Breast epithelium (tissue), 4 donors: ENCODE measurements around the gene RMND1. TPM values are rescaled to one million over a fixed set of nuclear protein-coding genes. Genes with fewer than 3 reads are reported as not detected.
A peak's percentile ranks its signal among the peaks of the same experiment; 100 is the strongest.

Experiments used
- DNase-seq, 2 donors: peaks; one replicate each; pipeline ENCODE4 v3.0.0-alpha.2; 2019; ENCODE audit warnings: low spot score in 2 of 2
- H3K27ac ChIP-seq, 2 donors: fragments of 200-600 bp; sonication (generic) in 1 of 2; one replicate each; pipeline ENCODE4 v1.5.1; 2016 to 2019; ENCODE audit warnings: mild to moderate bottlenecking in 1 of 2
- H3K27me3 ChIP-seq, 2 donors: fragments of 200-600 bp; sonication (generic) in 1 of 2; one replicate each; pipeline versions ENCODE4 v1.5.1 to v1.6.0; 2017 to 2019; ENCODE audit warnings: control low read depth in 1 of 2, mild to moderate bottlenecking in 1 of 2
- H3K36me3 ChIP-seq: fragments of 200-600 bp; one replicate; pipeline ENCODE4 v1.5.1; 2019
- H3K4me1 ChIP-seq, 2 donors: fragments of 200-600 bp; sonication (generic); one replicate each; pipeline ENCODE4 v1.5.1; 2016 to 2019; ENCODE audit warnings: control low read depth in 1 of 2
- H3K4me3 ChIP-seq, 3 donors: fragments of 200-600 bp; sonication (generic); 1 replicate in 2 of 3; 2 replicates in 1 of 3; pipeline ENCODE4 v1.5.1; 2016 to 2019; ENCODE audit warnings: mild to moderate bottlenecking in 3 of 3, moderate library complexity in 2 of 3
- H3K9me3 ChIP-seq, 2 donors: fragments of 200-600 bp; sonication (generic) in 1 of 2; one replicate each; pipeline ENCODE4 v1.5.1; 2016 to 2019; ENCODE audit warnings: control low read depth in 1 of 2
- CTCF ChIP-seq, 3 donors: fragments of 450-650 bp; IDR thresholded peaks; one replicate each; pipeline ENCODE4 v1.5.1; 2016 to 2017; ENCODE audit warnings: antibody characterized with exemption in 3 of 3, mild to moderate bottlenecking in 3 of 3, moderate library complexity in 3 of 3
- POLR2A ChIP-seq: fragments of 450-650 bp; IDR thresholded peaks from one replicate; pipeline ENCODE4 v1.6.1; 2016; ENCODE audit warnings: antibody characterized with exemption, mild to moderate bottlenecking, moderate library complexity
- POLR2AphosphoS5 ChIP-seq, 3 donors: sonication (generic); formaldehyde crosslinking; IDR thresholded peaks; one replicate each; pipeline ENCODE4 v1.6.1; 2017; ENCODE audit warnings: antibody characterized with exemption in 3 of 3
- intact Hi-C: fragments of 100-400 bp; cut with DNase I; formaldehyde crosslinking; loops from one replicate; pipeline ENCODE4 v1.15.1; 2023; ENCODE audit warnings: low total_unique reads
- total RNA-seq, 3 donors: library from RNA; depleted of rRNA; stranded (reverse); fragments of >200 nt; gene quantifications; one replicate each; pipeline ENCODE4 v1.1.0, GENCODE V29; 2016

RMND1 gene
- total RNA-seq, 3 donors from 2014 or later, result 25.3 to 34.1 (median 32.1) TPM

GRCh38 chr6:151375833-151376232 is 76.1 kb downstream of the RMND1 start:
- intact Hi-C loops, result no loop called here
- H3K27me3 ChIP-seq, result no peaks in the 10 kb centered on the region
- H3K4me1 ChIP-seq, result no peaks in the 10 kb centered on the region
- no peak overlapping the region for H3K4me3 ChIP-seq
- no peaks in the 10 kb centered on the region for H3K36me3 ChIP-seq
- no peak for DNase-seq
- H3K27ac ChIP-seq, result no peak overlapping the region
- H3K9me3 ChIP-seq, result no peaks in the 10 kb centered on the region
- TF ChIP-seq POLR2AphosphoS5 (IDR thresholded peaks at IDR 0.05), result no peak
- TF ChIP-seq POLR2A, result no peak
- TF ChIP-seq CTCF (IDR thresholded peaks at IDR 0.05), result no peak

- intact Hi-C loops, result no loop called here
- H3K9me3 ChIP-seq, result no peaks in the 10 kb centered on the region
- H3K36me3 ChIP-seq, result no peaks in the 10 kb centered on the region
- no peak for TF ChIP-seq POLR2A
- no peak for TF ChIP-seq CTCF (IDR thresholded peaks at IDR 0.05)
- no peak for TF ChIP-seq POLR2AphosphoS5 (IDR thresholded peaks at IDR 0.05)
- H3K4me1 ChIP-seq, result no peaks in the 10 kb centered on the region
- peak overlapping the region in 1 of 2 donors; percentile 49 for H3K27ac ChIP-seq
- H3K4me3 ChIP-seq, result no peak overlapping the region
- DNase-seq, result no peak
- H3K27me3 ChIP-seq, result no peaks in the 10 kb centered on the region
These were observed 77.8 kb downstream of the RMND1 start for GRCh38 chr6:151374036-151374683.

- no peaks in the 10 kb centered on the region for H3K9me3 ChIP-seq
- H3K4me1 ChIP-seq, result no peaks in the 10 kb centered on the region
- H3K27ac ChIP-seq, result no peak overlapping the region
- no peaks in the 10 kb centered on the region for H3K27me3 ChIP-seq
- intact Hi-C loops, result no loop called here
- TF ChIP-seq POLR2AphosphoS5 (IDR thresholded peaks at IDR 0.05) (no peak), POLR2A (no peak), CTCF (IDR thresholded peaks at IDR 0.05) (no peak)
- DNase-seq, result no peak
- no peak overlapping the region for H3K4me3 ChIP-seq
- no peaks in the 10 kb centered on the region for H3K36me3 ChIP-seq
These were observed 79.8 kb downstream of the RMND1 start for GRCh38 chr6:151372164-151372563.

- TF ChIP-seq POLR2AphosphoS5 (IDR thresholded peaks at IDR 0.05) (no peak), POLR2A (no peak), CTCF (IDR thresholded peaks at IDR 0.05) (no peak)
- intact Hi-C loops, result no loop called here
- H3K36me3 ChIP-seq, result no peaks in the 10 kb centered on the region
These were observed 81.3 kb downstream of the RMND1 start for GRCh38 chr6:151370509-151371078.

GRCh38 chr6:151365233-151365632 is 86.7 kb downstream of the RMND1 start:
- Histone ChIP-seq H3K9me3 (no peaks in the 10 kb centered on the region), H3K27me3 (no peaks in the 10 kb centered on the region), H3K4me1 (no peaks in the 10 kb centered on the region), H3K36me3 (no peaks in the 10 kb centered on the region), H3K4me3 (no peak overlapping the region), H3K27ac (no peak overlapping the region)
- intact Hi-C loops, result no loop called here
- no peak for TF ChIP-seq POLR2A
- TF ChIP-seq POLR2AphosphoS5 (IDR thresholded peaks at IDR 0.05), result no peak
- no peak for TF ChIP-seq CTCF (IDR thresholded peaks at IDR 0.05)
- no peak for DNase-seq

More at GRCh38 chr6:151370509-151371078, 81.3 kb downstream of the RMND1 start:
- no peak for DNase-seq
- H3K27ac ChIP-seq, result no peak overlapping the region
- no peak overlapping the region for H3K4me3 ChIP-seq
- H3K27me3 ChIP-seq, result no peaks in the 10 kb centered on the region
- no peaks in the 10 kb centered on the region for H3K9me3 ChIP-seq
- no peaks in the 10 kb centered on the region for H3K4me1 ChIP-seq
